CD4-positive, alpha-beta T cell treated with Interleukin-4 for 1 hour (primary cell): ENCODE measurements around the gene ARIH2.

Source experiments
- DNase-seq, 2 donors: peaks; one replicate each; pipeline ENCODE4 v3.0.0-alpha.2; 2020 to 2022

ARIH2 gene

DNA sequence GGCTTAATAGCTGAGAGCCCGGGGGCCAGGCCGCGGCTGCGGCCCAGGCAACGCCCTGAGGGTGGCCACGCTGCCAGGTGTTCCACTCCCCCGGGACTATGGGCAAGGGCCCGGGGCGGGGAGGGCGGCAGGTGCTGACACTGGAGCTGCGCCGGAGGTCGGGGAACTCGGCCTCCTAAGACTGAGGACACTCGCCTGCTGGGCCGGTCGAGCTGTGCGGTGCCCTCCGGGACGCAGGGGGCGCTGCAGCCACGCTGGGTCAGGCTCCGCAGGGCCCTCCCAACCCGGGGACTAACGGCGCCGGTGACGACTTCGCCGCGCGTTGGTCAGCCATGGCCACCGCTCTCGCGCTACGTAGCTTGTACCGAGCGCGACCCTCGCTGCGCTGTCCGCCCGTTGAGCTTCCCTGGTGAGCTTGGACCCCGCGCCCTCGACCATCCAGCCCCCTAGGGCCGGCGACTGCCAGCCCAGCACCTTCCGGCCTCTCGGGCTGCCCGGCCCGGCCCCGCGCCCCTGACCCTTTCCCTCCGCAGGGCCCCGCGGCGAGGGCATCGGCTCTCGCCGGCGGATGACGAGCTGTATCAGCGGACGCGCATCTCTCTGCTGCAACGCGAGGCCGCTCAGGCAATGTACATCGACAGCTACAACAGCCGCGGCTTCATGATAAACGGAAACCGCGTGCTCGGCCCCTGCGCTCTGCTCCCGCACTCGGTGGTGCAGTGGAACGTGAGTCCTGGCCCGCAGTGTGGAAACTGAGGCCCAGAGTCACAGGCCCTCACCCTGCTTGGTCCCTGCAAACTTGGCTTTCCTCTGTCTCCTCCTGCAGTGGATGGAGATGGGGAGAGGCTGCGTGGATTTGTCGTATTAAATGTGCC is 103.4 kb downstream of the ARIH2 start, which contains the start of gene NDUFAF3:
NDUFAF3 (plus strand) TSS at position 309 of the 875 bp plus-strand sequence; CDS start at position 333, 24 bp downstream.
- DNase-seq = peak; percentile 93 to 94

DNA sequence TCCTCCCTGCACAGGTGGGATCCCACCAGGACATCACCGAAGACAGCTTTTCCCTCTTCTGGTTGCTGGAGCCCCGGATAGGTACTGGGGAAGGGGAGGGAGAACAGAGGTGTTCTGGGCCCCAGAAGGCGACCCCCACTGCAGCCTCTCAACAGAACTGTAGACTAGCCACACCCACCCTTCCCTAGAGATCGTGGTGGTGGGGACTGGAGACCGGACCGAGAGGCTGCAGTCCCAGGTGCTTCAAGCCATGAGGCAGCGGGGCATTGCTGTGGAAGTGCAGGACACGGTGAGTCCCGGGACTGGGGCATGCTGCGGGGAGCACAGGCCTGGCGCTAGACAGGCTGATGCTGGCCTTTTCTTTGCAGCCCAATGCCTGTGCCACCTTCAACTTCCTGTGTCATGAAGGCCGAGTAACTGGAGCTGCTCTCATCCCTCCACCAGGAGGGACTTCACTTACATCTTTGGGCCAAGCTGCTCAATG is 104.1 kb downstream of the ARIH2 start:
- no peak for DNase-seq

DNA sequence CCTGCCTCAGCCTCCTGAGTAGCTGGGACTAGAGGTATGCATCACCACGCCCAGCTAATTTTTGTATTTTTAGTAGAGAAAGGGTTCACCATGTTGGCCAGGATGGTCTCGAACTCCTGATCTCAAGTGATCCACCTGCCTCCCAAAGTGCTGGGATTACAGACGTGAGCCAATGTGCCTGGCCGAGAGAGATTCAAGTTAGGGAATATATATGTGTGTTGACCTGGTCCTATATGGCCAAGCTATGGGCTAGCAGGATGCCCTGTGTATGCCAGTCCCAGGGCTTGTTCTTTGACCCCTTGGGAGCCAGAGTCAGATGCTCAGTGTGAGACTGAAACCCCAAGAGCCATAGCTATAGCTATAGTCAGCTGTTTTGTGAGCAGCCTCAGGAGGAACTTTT is 105.1 kb downstream of the ARIH2 start:
- DNase-seq = no peak

DNA sequence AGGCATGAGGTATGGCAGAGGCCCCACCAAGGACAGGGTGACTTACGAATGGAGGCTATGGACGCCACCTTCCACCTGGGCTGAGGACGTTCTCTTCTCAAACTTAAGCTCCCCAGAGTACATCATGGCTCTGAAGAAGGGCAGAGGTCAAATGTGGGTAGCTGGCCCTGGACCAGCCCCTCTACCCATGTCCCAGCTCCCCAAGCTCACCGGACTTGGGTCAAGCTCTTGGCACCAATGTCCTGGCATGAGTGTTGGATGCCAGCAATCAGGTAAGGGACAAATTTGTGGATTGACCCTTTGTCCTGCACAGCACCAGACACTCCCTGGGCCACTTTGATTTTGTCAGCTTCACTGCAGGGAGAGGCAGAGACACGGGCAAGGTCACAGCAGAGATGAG is 105.8 kb downstream of the ARIH2 start:
- no peak for DNase-seq

DNA sequence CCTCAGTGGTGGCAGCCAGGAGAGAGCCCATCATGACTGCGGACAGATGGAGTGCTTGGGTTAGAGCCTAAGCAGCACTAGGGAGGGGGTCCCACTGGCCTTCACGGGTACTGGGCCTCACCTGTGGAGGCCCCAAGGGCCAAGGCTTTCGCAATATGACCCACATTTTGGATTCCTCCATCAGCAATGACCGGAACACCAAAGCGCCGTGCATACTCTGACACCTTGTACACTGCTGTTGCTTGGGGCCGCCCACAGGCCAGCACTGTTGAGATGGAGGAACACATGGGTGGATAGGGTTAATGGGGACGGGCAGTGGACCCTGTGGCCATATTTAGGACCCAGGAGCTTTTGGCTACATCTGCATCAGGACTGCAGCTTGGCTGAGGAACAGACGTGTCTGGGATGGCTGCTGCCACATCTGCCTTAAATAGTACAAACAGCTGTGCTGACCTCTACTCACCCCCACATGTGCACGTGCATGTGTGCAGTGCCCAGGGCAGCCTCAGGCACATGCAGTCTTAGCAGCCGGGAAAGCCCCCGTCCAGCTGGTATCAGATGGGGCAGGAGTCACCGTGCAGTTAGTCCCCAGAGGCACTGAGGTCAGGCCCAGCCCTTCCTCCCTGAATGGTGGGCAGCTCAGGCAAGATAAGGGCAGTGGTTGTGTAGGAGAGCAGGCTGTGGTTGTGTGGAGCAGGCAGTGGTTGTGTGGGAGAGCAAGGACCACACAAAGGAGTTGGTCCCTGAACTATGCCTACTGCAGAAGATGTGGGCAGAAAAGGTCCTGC is 106.6 kb downstream of the ARIH2 start:
- DNase-seq = no peak

DNA sequence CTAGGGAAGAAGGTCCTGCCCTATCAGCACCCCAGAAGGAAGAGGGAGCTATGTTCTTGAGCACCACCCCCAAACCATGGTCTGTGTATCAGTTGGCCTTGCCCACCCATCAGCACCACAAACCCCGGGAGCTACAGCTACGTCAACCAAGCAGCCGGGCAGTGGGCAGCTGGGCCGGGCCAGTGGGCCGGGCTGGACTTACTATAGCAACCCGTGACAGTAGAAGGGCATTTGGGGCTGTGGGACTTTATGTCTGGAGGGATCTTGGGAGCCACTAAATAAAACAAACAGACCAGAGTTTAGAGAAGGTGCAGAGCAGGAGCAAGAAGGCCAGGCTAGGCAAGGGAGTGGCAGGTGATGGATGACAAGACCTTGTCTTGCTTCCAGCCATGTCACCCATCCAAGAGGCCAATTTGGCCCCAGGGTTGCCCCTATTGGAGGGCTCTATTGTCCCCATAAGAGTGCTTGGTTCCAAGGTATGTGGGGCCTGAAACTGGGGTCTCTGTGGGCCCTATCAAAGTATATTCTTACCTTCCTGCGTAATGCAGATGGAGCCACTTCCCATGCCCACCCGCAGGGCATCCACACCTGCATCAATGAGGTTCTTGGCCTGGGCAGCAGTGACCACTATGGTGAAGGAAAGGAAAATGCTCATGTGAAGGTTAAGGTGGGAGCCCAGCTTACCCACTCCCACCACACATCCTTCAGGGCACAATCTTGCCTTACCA is 107.3 kb downstream of the ARIH2 start:
- no peak for DNase-seq

DNA sequence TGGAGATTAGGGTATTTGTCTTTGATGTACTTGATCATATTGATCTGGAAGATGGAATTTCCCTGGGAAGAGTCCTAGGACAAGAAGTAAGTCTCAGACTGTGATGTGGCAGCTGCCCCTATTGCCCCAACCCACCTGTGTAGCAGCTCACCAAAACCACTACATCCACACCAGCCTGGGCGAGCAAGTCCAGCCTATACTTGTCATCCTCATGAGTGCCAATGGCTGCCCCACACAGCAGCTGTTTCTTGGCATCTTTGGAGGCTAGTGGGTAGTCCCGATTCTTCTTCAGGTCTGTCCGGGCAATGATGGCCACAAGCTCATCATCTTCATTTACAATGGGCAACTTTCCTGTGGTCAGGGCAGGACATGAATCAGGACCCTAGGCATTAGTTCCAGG is 107.9 kb downstream of the ARIH2 start:
- DNase-seq = no peak

DNA sequence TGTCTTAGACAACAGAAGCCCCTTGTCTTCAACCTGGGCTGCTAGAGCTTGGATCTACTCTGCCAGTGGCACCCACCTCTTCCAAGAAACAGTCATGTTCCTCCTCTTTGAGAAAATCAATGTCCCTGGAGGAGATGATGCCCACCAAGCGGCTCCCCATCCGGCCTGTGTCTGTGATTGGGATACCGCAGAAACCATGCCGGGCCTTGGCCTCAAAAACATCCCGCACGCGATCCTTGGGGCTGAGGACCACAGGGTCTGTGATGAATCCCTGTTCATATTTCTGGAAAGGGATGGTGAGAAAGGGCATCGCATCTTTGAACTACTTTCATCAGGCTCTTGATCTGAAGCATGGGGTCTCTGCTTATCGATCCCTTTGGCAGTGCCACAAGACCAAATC is 109.0 kb downstream of the ARIH2 start:
- no peak for DNase-seq

DNA sequence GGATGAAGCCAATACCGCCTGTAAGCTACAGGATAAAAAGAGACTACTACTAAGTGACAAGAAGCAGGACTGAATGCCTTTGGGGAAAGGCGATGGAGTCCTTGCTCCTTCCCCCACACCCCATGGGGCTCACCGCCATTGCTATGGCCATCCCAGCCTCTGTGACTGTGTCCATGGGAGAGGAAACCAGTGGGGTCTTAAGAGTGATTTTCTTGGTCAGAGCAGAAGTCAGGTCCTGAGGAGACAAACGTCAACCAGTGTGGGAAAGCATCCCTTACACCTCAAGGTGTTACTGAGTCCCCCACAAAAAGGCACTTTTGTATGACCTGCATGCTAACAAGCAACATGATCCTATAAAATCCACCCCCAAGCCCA is 109.6 kb downstream of the ARIH2 start:
- no peak for DNase-seq

DNA sequence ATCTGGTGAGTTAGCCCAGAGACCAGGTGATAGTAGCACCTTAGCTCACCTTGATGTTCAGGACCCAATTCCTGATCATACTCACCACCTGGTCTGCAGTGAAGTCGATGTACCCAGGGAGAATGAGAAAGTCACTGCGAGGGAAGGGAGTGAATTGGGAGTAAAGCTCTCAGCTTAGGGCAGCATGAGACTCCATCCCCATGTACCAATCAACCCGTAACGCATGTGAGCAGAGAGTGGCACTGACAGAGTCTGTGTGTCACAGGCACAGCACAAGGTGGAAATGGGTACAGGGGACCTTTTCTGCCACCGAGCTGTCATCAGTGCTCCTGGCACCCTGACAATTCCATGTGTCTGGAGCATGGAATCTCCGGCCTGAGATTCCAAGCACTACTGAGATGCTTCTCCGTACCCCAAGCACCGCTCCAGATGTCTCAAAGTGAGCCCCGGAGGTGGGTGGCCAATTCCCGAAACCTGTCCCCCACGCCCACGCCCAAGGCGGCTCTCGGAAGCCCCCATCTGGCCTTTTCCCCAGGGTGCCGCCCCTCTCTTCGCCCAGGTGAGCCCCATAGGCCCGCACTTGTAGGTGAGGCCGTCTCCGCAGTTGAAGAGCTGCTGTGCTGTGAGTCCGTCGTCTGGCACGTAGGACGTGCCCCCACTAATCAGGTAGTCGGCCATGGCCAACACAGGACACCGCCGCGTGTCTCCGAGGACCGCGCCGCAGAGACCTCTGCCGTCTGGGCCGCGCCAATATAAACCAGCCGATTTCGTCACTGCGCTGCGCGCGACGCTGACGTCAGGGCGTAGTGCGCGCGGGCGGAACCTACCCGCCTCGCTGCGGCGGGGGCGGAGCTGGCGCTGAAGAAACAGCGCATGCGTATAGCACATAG is 110.3 kb downstream of the ARIH2 start, which contains the start of gene IMPDH2:
IMPDH2 (minus strand) TSS at position 726 of the 890 bp plus-strand sequence; CDS start at position 678, 48 bp downstream.
- peak; percentile 96 for DNase-seq

DNA sequence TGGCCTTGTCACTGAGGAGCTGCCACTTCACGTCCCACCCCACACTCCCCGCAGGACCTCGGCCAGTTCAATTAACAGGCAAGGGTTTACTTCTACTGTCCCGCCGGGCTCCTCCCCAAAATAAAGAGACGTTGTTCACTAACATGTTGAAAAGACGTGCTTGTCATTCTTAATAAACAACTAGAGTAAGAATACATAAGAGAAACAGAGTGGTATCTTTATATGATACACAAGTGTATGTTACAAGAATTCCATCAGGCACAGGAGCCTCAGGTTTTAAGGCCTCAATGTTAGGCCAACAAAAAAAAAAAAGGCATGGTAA is 110.9 kb downstream of the ARIH2 start:
- DNase-seq = no peak

DNA sequence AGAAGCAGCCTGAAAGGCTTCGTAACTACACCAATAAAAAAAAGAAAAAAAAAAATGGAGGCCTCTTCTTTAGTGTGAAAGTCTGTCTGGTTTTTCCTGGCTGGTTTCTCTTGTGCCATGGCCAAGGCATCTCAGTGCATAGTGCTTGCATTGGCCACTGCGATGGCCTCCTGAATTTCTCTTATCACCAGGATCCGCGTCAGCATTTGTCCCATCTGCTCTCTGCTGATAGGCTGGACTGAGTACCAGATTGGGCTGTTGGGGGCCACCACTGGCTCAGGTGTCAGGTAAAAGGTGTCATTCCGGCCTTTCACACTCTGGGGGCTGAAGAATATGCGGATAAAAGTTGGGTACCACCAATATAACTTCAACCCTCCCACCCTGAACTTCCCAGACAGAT is 111.7 kb downstream of the ARIH2 start:
- DNase-seq = no peak

DNA sequence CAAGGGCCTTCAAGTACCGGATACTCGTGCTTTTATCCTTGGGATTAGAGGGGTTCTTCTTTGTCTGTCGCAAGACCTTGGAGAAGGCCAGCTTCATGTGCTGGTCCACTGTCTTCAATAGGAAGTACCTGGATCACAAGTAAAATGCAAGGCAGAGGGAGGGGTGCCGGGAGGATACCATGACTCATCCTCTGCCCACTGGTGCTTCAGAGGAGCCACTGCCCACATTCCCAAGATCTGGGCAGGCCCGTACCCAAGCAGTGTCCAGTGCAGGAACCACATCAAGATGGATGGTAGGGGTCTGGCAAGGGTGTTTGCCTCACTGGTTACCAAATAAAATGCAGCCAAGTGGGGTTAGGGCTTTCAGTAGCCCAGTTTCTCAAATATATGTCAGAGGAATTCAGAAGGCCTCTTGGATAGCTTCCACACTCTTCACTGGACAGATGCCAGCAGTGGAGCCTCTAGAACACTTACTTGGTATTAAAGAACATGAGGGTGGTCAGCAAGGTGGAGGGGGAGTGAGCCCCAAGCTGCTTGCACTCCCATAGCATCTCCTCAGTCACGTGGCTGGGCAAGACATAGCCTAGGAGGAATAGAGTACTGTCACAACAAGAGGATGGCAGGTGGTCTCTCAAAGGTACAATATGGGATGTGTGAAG is 114.1 kb downstream of the ARIH2 start:
- DNase-seq = no peak

DNA sequence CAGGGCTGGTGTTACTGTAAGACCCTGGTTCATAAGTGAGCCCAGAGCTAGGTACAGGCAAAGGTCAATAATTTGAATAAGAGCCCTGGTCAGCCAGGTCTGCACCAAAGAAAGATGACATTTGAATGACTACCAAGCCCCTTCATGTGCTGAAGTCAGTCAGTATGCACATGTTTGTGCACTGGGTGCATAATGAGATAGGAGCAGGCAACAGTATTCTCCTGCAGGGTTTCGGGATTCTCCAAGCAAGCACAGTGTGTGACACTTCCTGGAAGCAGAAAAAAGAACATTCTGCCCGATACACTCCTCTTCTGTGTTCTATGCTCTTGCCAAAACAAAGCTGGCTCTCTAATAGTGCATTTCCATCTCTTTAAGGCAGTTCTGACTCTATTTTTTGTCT is 116.0 kb downstream of the ARIH2 start:
- DNase-seq = no peak

DNA sequence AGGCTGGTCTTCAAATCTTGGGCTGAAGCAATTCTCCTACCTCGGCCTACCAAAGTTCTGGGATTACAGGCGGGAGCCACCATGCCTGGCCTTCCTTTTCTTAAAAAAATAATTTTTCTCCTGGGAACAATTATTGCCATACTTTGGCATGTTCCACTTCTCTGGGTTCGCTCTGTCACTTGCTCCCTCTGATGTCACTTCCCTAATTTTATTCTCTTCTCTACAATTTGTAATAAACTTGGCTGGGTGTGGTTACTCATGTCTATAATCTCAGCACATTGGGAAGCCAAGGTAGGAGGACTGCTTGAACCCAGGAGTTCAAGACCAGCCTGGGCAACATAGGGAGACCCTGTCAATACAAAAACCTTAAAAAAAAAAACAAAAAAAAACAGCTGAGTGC is 116.6 kb downstream of the ARIH2 start:
- no peak for DNase-seq
